DMS 273 (cell line): ENCODE results near the gene ZNF280A.
A peak's percentile ranks its signal among the peaks of the same experiment; 100 is the strongest.

Experiments used
- DNase-seq: peaks from one replicate; lab custom pipeline; 2025; ENCODE audit not compliant: unreplicated experiment; lab: John Stamatoyannopoulos, UW

The ZNF280A gene

DNA sequence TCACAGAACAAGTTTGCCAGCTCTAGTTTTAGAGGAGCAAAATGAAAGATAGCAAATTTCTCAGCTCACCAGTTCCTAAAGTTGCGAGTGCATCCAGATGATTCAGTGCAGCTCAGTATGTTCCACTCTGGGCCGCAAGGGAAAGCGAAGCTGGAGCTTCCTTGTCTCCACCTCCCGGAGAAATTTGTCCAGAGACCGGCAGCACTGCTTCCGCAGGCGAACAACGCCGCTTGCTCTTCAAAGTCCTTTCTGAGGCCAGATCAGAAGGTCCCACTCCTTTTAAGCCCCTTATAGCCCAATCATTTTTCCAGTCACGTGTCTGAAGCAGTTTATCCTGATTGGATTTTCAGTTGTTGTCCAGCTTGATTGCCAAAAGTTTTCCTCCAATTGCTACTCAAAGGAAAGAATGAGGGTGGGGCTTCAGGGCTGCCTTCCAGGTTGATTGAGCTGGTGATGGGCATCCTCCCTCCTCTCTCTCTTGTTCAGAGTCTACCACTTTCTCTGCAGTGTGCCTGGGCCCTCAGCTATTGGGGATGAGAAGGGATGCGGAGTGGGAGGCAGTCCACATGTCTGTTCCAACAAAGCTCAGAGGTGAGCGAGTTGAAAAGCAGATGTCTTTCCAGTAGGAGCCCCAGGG, at the start of gene ZNF280A:
ZNF280A (minus strand) TSS at position 251 of the 637 bp plus-strand sequence. CDS start 4,640 bp downstream, outside the sequence.
- no peak for DNase-seq

GRCh38 chr22:22569218-22569617, 49.1 kb upstream of the ZNF280A start:
- DNase-seq: no peak

DNA sequence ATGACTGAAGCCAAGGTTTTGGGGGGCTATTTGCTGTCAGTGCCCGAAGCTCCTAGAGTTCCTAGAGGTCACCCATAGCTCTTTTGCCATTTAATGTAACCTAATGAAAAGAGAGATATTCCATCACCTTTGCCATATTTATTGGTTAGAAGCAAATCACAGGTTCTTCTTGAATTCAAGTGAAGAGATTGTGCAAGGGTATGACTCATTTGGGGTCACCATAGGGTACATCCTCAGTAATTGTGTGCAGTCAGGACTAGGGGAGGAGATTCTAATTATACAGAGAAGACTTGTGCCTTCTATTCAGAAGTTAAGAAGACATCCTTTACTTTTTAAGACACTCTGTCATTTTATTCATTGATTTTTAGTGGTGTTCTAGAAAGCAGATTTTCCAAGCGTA, 45.9 kb upstream of the ZNF280A start:
- no peak for DNase-seq

GRCh38 chr22:22558972-22559603, 39.0 kb upstream of the ZNF280A start, which contains the start of gene PRAME:
TSS of gene PRAME (minus strand) at chr22:22559265. CDS start at chr22:22556832, 2,433 bp downstream.
- DNase-seq: peak; percentile 90

DNA sequence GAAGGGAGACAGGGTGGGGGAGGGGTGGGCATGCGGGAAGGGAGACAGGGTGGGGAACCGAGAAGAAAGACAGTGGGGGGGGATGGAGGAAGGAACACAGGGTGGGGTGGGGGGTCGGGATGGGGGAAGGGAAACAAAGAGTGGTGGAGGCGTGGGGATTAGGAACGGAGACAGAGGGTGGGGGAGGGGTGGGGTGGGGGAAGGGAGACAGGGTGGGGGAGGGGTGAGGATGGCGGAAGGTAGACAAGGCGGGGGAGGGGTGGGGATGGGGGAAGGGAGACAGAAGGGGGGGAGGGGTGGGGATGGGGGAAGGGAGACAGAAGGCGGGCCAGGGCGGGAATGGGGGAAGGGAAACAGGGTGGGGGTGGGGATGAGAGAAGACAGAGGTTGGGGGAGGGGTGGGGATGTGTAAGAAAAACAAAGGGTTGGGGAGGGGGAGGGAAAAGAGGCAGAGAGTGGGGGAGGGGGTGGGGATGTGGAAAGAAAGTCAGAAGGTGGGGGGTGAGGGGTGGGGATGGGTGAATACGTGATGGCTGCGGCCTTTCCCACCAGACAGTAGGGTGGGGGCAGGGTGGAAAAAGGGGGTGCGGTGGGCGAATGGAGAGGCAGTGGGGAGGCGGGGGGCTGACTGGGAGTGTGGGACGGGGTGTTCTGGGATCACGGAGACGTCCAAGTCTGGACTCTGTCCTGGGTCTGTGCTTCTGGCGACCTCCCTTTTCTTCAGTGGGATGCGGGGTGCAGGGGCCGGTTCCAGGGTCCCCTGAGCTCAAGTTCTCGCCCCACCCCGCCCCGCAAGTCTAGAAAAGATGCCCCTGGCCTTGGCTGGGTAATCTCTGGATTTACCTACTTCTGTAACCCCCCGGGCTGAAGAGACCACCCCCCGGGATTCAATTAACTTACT, 38.3 kb upstream of the ZNF280A start:
- no peak for DNase-seq

GRCh38 chr22:22556995-22557925, 37.2 kb upstream of the ZNF280A start:
- DNase-seq: no peak

DNA sequence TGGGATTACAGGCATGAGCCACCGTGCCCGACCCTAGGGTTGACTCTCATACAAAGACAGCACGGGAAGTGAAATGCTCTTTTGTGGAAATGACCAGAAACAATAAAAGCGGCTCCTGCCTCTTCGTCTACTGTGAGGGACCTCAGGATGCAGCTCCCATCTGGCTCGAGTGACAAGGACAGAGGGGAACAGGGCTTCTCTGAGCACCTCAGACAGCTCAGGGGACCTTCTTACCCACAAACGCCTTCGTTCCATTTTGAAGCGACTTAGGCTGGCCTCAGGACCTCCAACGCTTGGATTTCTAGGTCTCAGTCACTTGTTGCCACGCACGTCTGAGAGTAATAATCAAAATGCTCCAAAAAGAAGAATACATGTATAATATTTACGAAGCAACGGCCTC, 36.5 kb upstream of the ZNF280A start:
- DNase-seq: no peak

- no peak for DNase-seq
These were observed 35.5 kb upstream of the ZNF280A start for GRCh38 chr22:22555596-22555995.

DNA sequence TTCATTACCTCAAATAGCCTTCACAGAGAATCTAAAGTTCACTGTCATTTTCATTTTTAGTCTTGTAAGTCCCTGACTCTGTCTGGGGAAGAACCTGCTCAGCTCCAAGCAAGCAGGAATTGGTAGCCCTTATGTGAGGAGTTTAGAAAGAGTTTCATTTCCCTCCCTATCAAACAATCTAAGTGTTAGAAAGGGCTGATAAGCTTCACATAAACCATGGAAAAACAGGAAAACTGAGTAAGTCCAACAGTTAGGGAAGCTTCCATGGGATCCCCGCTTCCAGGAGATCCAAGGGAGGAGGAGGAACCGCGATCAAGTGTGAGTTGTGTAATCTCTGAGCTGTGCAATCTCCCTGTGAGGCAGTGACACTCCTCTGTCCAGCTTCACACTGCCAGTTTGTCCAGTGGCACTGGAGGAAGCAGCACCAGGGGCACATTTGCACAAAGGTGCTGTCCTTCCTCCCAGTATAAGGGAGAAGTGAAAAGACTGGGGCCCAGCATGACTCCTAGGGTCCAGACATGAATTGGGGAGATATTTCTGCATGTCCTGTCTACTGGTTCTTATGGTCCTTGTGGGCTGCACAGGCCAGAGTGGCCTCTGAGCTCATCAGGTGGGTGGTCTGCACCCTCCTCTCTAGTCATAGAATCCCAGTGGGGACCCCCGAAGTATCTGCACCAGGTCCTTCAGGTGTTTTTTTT, 34.7 kb upstream of the ZNF280A start:
- no peak for DNase-seq

- no peak for DNase-seq
These were observed 33.9 kb upstream of the ZNF280A start for GRCh38 chr22:22553735-22554586.

DNA sequence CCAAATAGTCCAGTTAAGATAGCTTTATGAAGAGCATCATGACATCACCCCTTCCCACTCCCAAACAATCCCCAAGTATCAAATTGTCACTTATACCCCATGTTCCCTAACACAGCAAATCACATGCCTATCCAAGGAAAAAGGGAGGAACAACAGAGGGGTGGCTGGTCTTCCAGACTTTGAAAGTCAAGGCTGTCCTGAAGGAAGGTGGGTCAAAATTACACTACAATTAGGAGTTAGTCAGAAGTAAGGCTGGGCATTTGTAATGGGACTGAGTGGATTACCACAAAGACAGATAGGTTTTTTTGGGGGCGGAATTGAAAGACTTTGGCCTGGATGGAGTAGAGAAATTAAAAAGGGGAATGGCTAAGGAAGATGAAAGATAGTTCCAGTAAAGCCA, 33.1 kb upstream of the ZNF280A start:
- no peak for DNase-seq

DNA sequence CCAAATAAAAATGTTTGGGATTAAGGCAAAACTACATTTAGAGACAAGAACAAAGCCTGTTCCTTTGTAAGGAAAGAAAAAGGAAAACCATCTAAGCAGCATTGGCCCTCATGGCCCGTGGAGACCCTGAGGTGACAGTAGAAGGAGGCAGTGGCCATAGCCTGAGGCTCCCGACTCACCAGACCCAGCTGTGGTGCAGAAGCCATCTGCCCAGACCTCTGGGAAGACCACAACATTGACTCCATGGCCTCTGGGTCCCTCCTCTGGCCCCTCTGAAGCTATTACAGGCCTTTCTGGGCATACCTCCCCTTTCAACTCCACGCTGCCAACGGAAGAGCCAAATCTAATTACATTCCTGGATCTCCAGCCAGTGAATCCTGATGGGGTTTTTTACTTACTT, 32.6 kb upstream of the ZNF280A start:
- peak; percentile 25 for DNase-seq

GRCh38 chr22:22550789-22551434, 30.8 kb upstream of the ZNF280A start:
- no peak for DNase-seq

DNA sequence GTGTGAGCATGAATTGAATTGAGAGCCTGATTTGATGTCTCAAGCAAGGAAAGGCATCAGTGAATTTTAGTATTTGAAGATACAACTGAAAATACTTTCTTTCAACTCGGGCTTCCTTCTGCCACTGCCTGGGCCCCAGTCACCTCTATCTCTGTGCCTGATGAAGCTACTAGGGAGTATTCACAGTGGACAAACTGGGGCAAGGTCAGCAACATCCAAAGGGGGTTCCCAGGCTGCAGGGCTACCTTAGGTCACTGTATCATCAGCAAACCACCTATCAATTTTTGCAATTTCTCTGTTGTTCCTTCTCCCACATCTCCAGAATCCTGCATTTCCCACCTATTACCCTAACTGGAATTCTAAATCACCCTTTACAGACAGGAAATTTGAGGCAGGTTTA, 28.8 kb upstream of the ZNF280A start:
- no peak for DNase-seq

- no peak for DNase-seq
These were observed 28.2 kb upstream of the ZNF280A start for GRCh38 chr22:22548317-22548716.

GRCh38 chr22:22547692-22548300, 27.7 kb upstream of the ZNF280A start:
- DNase-seq: no peak

DNA sequence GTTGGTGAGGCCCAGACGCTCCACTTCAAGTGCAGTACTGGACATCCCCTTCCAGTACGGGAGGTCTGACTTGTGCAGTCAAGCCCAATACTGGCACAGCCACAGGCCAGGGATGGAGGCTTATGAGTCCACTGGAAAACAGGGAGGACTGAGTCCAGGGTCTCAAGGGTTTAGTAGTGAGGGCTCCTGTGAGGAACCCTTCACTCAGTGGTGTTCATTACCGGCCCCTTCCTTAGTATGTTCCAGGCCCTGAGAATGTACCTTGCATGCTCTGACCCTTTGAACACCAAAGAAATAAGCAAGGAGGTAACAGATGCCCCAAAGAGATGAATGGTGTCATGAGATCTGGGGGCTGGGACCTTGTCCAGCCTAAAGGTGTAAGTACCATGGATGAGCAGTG, 27.2 kb upstream of the ZNF280A start:
- DNase-seq: no peak

GRCh38 chr22:22546490-22546889, 26.4 kb upstream of the ZNF280A start:
- no peak for DNase-seq
